ENCODE results near the gene CDH18. TPM values are rescaled to one million over a fixed set of nuclear protein-coding genes. Genes with fewer than 3 reads are reported as not detected.

CDH18 gene
- total RNA-seq, 1 donor from 2014 or later = not detected

DNA sequence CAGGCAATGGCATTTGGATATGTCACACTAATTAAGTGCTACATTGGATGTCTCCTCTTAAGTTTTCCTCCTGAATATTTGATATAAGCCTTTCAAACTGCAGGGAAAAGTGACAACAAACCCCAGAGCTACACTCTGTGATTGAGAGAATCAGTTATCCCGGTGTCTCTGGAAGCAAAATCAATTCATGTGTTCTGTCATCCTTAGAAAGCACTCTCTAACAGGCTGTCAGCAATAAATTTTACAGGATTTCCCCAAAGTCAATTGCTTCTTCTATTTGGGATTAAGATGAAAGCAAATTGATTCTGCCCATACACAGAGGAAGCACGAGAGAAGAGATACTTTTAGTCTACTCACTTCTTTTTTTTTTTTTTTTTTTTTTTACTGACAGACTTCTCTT is 332.4 kb downstream of the CDH18 start:
- DNase-seq (ENCODE audit: low spot score) = no peak
- no peak overlapping the region for H3K4me3 Mint-ChIP-seq
- H3K4me1 Mint-ChIP-seq (ENCODE audit: low read depth) = no peaks in the 10 kb centered on the region
- no peaks in the 10 kb centered on the region for H3K36me3 Mint-ChIP-seq (ENCODE audit: low read depth)
- H3K27ac Mint-ChIP-seq = no peak overlapping the region
- peaks cover 8% of the 10 kb centered on the region for H3K9me3 Mint-ChIP-seq
- no peaks in the 10 kb centered on the region for H3K27me3 Mint-ChIP-seq (ENCODE audit: insufficient read depth)
- intact Hi-C loops (cut with micrococcal nuclease) = no loop called here

DNA sequence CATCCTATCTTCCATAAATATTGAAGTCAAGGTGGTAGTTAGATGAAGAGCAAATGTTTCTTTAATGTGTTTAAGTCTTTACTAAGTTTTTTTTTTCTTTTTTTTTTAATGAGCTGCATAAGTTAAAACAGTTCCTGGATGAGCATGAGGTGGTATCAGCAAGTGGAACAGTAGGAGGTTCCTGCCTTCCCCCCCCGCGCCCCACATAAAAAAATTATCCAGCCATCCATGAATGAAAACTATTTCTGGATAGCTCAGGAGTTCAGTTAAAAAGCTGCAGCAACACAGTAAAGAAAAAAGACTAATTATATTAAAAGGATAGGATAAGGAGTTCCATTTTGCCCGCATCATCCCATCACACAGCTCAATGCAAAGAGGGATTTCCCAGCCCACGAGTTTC is 349.5 kb downstream of the CDH18 start:
- Mint-ChIP-seq H3K9me3 (peaks cover 28% of the 10 kb centered on the region), H3K36me3 (ENCODE audit: low read depth) (no peaks in the 10 kb centered on the region), H3K27ac (no peak overlapping the region), H3K4me1 (ENCODE audit: low read depth) (no peaks in the 10 kb centered on the region), H3K27me3 (ENCODE audit: insufficient read depth) (no peaks in the 10 kb centered on the region), H3K4me3 (no peak overlapping the region)
- intact Hi-C loops (cut with micrococcal nuclease) = no loop called here
- no peak for DNase-seq (ENCODE audit: low spot score)

DNA sequence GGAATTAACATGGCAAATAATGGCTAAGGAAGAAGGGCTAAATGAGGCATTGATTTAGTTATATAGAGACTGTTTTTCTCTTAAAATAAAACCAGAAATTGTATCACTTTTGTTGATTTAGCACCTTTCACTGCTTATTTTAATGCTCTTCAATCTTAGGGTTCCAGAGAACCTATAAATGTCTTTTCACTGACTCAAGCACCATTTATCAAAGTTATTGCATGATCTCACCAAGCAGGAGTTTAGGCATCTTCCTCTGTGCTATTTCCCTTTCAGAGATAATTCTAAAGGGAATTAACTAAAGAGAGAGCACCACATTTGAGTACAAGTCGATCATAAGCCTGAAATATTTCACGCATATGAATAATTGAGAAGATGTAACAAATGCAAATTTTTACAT is 357.1 kb downstream of the CDH18 start:
- Mint-ChIP-seq H3K4me3 (no peak overlapping the region), H3K4me1 (ENCODE audit: low read depth) (no peaks in the 10 kb centered on the region), H3K27me3 (ENCODE audit: insufficient read depth) (no peaks in the 10 kb centered on the region), H3K27ac (no peak overlapping the region), H3K9me3 (peaks cover 22% of the 10 kb centered on the region), H3K36me3 (ENCODE audit: low read depth) (no peaks in the 10 kb centered on the region)
- no peak for DNase-seq (ENCODE audit: low spot score)
- intact Hi-C loops (cut with micrococcal nuclease) = no loop called here

DNA sequence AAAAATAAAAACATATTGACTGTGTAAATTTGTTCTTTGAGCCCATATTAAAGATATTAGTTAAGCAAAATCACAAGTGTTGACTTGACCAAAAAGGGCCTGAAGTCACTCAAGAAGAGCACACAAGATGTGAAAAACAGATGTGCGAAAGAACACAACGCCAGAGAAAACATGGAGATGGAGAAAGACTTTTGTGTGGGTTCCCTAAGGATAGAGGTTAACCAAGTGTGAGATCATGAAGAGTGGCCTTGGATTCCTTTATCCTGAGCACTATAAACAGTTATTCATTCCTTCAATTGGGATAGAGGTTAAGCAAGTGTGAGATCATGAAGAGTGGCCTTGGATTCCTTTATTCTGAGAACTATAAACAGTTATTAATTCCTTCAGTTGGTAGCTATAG is 361.8 kb downstream of the CDH18 start:
- Mint-ChIP-seq H3K27me3 (ENCODE audit: insufficient read depth) (no peaks in the 10 kb centered on the region), H3K9me3 (peaks cover 22% of the 10 kb centered on the region), H3K4me3 (no peak overlapping the region), H3K36me3 (ENCODE audit: low read depth) (no peaks in the 10 kb centered on the region), H3K27ac (no peak overlapping the region), H3K4me1 (ENCODE audit: low read depth) (no peaks in the 10 kb centered on the region)
- intact Hi-C loops (cut with micrococcal nuclease) = no loop called here
- no peak for DNase-seq (ENCODE audit: low spot score)

DNA sequence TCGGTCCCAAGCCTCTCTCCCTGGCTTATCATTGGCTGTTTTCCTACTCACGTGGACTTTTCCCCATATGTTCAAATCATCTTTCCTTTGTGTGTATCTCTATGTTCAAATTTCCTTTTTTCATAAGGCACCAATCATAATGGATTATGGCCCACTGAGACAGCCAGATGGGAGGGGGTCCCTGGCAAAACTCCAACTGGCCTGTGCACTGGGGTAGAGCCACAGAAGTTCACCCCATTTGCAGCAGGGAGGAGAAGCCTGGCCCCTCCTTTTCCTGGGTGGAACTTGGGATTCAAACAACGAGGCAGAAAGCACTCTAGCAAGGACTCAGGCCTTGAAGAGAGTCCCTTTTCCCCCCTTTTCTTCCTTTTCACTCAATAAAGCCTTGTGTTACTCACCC is 362.4 kb downstream of the CDH18 start:
- H3K4me1 Mint-ChIP-seq (ENCODE audit: low read depth) = no peaks in the 10 kb centered on the region
- peaks cover 16% of the 10 kb centered on the region for H3K9me3 Mint-ChIP-seq
- no peaks in the 10 kb centered on the region for H3K36me3 Mint-ChIP-seq (ENCODE audit: low read depth)
- no peak for DNase-seq (ENCODE audit: low spot score)
- no peaks in the 10 kb centered on the region for H3K27me3 Mint-ChIP-seq (ENCODE audit: insufficient read depth)
- intact Hi-C loops (cut with micrococcal nuclease) = no loop called here
- no peak overlapping the region for H3K4me3 Mint-ChIP-seq
- H3K27ac Mint-ChIP-seq = no peak overlapping the region

DNA sequence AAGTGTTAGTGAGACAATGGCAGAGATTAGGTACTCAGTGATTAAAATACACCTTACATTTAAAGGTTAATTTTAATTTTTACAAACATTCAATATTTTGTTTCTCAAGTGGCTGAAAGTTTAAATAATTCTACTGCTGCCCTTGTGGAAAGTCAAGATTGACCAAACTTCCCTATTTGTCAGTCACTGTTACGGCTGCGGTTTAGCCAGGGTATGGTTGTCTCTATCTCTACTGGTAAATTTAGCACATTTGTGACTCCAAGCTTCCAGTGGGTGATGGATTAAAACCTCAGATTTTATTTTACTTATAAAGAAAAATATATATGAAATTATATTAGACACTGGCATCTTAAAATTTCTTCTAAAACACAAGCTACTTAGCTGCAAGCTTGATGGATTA is 368.4 kb downstream of the CDH18 start:
- Mint-ChIP-seq H3K36me3 (ENCODE audit: low read depth) (no peaks in the 10 kb centered on the region), H3K9me3 (peaks cover 11% of the 10 kb centered on the region), H3K27ac (no peak overlapping the region), H3K4me1 (ENCODE audit: low read depth) (no peaks in the 10 kb centered on the region), H3K27me3 (ENCODE audit: insufficient read depth) (no peaks in the 10 kb centered on the region), H3K4me3 (no peak overlapping the region)
- intact Hi-C loops (cut with micrococcal nuclease) = no loop called here
- DNase-seq (ENCODE audit: low spot score) = no peak

DNA sequence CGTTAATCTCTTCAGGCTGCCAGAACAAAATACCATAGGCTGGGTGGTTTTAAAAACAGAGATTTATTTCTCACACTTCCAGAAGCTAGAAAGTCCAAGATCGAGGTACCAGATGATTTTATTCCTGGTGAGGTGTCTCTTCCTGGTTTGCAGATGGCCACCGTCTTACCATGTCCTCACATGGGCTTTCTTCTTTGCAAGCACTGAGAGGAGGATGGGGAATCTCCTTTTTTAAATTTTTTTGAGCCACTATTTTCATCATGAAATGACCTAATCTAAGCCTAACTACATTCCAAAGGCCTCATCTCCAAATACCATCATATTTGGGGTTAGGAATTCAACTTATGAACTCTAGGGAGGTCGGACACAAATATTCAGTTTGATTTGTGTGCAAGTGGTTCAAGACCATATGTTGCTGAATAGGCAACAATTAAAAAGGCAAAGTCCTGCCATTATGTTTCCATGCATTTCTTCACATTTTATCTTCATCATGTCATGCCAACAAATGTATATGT is 371.2 kb downstream of the CDH18 start:
- DNase-seq (ENCODE audit: low spot score) = no peak
- Mint-ChIP-seq H3K9me3 (peaks cover 11% of the 10 kb centered on the region), H3K27me3 (ENCODE audit: insufficient read depth) (no peaks in the 10 kb centered on the region), H3K27ac (no peak overlapping the region), H3K4me3 (no peak overlapping the region), H3K36me3 (ENCODE audit: low read depth) (no peaks in the 10 kb centered on the region), H3K4me1 (ENCODE audit: low read depth) (no peaks in the 10 kb centered on the region)
- intact Hi-C loops (cut with micrococcal nuclease) = no loop called here

DNA sequence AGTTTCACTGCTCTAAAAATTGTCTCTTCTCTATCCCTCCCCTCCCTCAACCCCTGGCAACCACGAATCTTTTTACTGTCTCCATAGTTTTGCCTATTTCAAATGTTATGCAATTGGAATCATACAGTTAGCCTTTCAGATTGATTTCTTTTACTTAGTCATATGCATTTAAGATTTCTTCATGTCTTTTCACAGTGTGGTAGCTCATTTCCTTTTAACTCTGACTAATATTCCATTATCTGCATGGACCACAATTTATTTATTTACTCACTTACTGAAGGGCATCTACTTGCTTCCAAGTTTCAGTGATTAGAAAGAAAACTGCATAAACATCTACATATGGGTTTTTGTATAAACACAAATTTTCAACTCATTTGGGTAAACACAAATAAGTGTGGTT is 372.3 kb downstream of the CDH18 start:
- Mint-ChIP-seq H3K36me3 (ENCODE audit: low read depth) (no peaks in the 10 kb centered on the region), H3K4me1 (ENCODE audit: low read depth) (no peaks in the 10 kb centered on the region), H3K27me3 (ENCODE audit: insufficient read depth) (no peaks in the 10 kb centered on the region), H3K9me3 (peaks cover 11% of the 10 kb centered on the region), H3K27ac (no peak overlapping the region), H3K4me3 (no peak overlapping the region)
- intact Hi-C loops (cut with micrococcal nuclease) = no loop called here
- no peak for DNase-seq (ENCODE audit: low spot score)

DNA sequence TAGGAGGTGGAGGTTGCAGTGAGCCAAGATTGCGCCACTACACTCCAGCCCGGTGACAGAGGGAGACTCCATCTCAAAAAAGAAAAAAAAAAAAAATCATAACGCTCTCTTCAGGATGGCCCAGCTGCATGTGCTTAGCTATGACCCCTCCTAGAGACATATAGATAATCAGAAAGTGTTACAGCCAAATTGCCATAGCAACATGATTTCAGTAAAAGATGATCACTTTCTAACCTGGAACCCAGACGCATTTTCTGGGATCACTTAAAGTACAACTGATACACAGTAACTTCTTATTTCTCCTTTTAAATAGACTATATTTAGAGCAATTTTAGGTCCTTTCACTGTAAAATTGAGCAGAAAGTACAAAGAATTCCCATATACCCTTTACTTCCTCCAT is 372.9 kb downstream of the CDH18 start:
- Mint-ChIP-seq H3K27ac (no peak overlapping the region), H3K9me3 (peaks cover 8% of the 10 kb centered on the region), H3K4me1 (ENCODE audit: low read depth) (no peaks in the 10 kb centered on the region), H3K36me3 (ENCODE audit: low read depth) (no peaks in the 10 kb centered on the region), H3K4me3 (no peak overlapping the region), H3K27me3 (ENCODE audit: insufficient read depth) (no peaks in the 10 kb centered on the region)
- DNase-seq (ENCODE audit: low spot score) = no peak
- intact Hi-C loops (cut with micrococcal nuclease) = no loop called here

DNA sequence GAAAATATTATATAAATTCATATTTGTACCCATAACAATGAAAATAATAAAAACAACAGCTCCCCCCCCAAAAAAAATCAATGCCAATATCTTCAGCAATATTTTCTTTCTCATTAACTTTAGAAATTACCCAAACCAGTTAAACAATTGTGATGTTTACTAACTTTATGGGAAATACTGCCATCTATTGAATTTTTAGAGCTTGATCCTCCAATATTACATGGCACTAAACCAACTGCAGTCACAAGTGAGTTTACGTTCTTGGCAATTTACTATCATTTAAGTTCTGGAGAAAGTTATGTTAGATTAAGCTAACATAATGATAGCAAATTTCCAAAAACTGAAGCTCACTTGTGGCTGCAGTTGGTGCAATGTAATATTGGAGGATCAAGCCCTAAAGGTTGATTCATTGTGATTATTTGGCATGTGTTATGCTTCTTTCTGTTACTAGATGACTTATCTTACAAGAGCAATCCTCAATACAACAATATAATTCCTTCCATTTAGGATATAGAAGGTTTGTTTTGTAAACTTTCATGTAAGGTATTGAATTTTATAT is 379.5 kb downstream of the CDH18 start:
- no peaks in the 10 kb centered on the region for H3K4me1 Mint-ChIP-seq (ENCODE audit: low read depth)
- H3K27ac Mint-ChIP-seq = no peak overlapping the region
- no peak for DNase-seq (ENCODE audit: low spot score)
- H3K4me3 Mint-ChIP-seq = no peak overlapping the region
- no peaks in the 10 kb centered on the region for H3K36me3 Mint-ChIP-seq (ENCODE audit: low read depth)
- intact Hi-C loops (cut with micrococcal nuclease) = no loop called here
- no peaks in the 10 kb centered on the region for H3K27me3 Mint-ChIP-seq (ENCODE audit: insufficient read depth)
- H3K9me3 Mint-ChIP-seq = no peaks in the 10 kb centered on the region

DNA sequence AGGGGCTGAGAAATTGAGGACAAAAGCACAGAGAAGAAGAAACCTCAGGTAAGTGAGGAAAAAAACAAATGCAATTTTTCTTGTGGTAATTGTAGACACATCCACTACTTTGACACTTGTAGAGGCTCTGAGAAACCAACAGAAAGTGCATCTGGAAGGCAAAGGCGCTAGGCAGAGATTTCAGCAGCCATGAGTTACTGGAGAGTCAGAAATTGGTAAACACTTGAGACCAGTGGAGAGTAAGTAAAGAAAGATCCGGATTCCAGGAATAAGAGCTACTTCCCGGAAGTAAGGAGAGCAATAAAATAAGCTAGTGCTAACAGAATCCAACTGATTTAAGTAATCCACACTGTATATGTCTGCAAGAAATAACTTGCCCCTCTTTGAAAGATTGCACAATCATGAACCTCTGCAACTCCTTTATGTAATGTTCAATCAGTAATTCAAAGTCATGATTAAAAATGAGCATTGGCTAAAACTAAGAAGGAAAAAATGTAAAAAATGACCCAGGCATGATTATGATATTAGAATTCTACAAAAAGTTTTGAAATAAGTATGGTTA is 382.1 kb downstream of the CDH18 start:
- H3K36me3 Mint-ChIP-seq (ENCODE audit: low read depth) = no peaks in the 10 kb centered on the region
- no peak overlapping the region for H3K27ac Mint-ChIP-seq
- intact Hi-C loops (cut with micrococcal nuclease) = no loop called here
- no peak for DNase-seq (ENCODE audit: low spot score)
- no peaks in the 10 kb centered on the region for H3K27me3 Mint-ChIP-seq (ENCODE audit: insufficient read depth)
- no peaks in the 10 kb centered on the region for H3K9me3 Mint-ChIP-seq
- no peak overlapping the region for H3K4me3 Mint-ChIP-seq
- H3K4me1 Mint-ChIP-seq (ENCODE audit: low read depth) = no peaks in the 10 kb centered on the region

DNA sequence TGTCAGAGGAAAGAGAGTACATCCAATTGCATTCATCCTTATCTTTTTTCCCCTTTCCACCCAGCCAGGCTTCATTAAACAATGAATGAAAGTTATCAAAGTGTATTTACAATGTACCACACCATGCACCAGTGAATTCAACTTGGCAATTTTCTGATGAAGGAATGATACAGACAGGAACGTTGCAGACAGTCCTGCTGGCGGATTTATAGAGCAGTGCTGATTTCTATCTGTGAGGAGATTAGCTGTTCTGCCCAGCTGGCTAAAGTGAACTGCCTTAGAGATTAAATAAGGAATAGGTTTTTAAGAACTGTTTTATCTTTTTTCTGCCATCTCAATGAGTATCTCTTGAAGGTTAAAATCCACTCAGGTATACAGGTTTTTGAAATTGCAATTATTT is 403.9 kb downstream of the CDH18 start:
- no peaks in the 10 kb centered on the region for H3K36me3 Mint-ChIP-seq (ENCODE audit: low read depth)
- H3K4me3 Mint-ChIP-seq = no peak overlapping the region
- H3K27ac Mint-ChIP-seq = no peak overlapping the region
- DNase-seq (ENCODE audit: low spot score) = no peak
- peaks cover 7% of the 10 kb centered on the region for H3K9me3 Mint-ChIP-seq
- intact Hi-C loops (cut with micrococcal nuclease) = no loop called here
- H3K27me3 Mint-ChIP-seq (ENCODE audit: insufficient read depth) = no peaks in the 10 kb centered on the region
- H3K4me1 Mint-ChIP-seq (ENCODE audit: low read depth) = no peaks in the 10 kb centered on the region

DNA sequence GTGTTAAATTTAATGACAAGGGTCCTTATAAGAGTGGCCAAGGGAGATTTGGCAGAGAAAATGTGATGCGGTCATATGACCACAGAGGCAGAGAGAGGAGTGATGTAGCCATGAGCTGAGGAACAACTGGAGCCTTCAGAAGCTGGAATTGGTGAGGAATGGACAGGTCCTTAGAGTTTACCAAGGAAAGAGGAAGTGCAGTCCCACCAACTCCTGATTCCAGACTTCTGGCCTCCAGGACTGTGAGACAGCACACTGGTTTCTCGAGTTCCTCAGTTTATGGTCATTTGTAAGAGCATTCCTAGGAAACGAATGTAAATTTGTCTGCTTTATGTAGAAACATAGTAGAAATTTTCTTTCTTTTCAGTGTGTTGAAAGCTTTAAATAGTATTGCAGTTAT is 410.1 kb downstream of the CDH18 start:
- intact Hi-C loops (cut with micrococcal nuclease) = no loop called here
- H3K36me3 Mint-ChIP-seq (ENCODE audit: low read depth) = no peaks in the 10 kb centered on the region
- H3K9me3 Mint-ChIP-seq = peaks cover 5% of the 10 kb centered on the region
- H3K27me3 Mint-ChIP-seq (ENCODE audit: insufficient read depth) = no peaks in the 10 kb centered on the region
- no peak overlapping the region for H3K27ac Mint-ChIP-seq
- H3K4me1 Mint-ChIP-seq (ENCODE audit: low read depth) = no peaks in the 10 kb centered on the region
- no peak overlapping the region for H3K4me3 Mint-ChIP-seq
- no peak for DNase-seq (ENCODE audit: low spot score)

DNA sequence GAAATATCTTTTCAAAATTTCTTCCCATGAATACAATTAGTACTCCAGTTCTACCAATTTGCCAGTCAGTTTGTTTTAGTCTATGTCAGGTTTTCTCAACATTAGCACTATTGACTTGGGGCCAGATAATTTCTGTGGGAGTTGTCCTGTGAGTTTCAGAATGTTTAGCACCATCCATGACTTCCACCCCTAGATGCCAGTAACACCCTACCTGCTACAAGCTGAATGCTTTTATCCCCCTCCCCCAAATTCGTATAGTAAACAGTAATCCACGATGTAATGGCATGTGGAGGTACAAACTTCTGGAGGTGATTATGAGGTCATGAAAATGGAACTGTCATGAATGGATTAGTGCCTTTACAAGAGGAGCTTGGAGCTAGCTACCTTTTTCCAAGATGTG is 420.0 kb downstream of the CDH18 start:
- Mint-ChIP-seq H3K9me3 (peaks cover 23% of the 10 kb centered on the region), H3K27me3 (ENCODE audit: insufficient read depth) (no peaks in the 10 kb centered on the region), H3K4me3 (no peak overlapping the region), H3K36me3 (ENCODE audit: low read depth) (no peaks in the 10 kb centered on the region), H3K27ac (no peak overlapping the region), H3K4me1 (ENCODE audit: low read depth) (no peaks in the 10 kb centered on the region)
- DNase-seq (ENCODE audit: low spot score) = no peak
- intact Hi-C loops (cut with micrococcal nuclease) = no loop called here

Measured in activated T-helper 1 cell treated with anti-CD3 and anti-CD28 coated beads, Interleukin-12 subunit alpha, Interleukin-12 subunit beta, Interleukin-2, Interleukin-4 antibody, amounts not matched to agents 30 ng/mL and 10 ng/mL and 1 ng/mL, durations not matched to agents 14 hours and 24 hours and 36 hours (primary cell).